ENCODE measurements around the gene SLC47A1. TPM values are rescaled to one million over a fixed set of nuclear protein-coding genes. Genes with fewer than 3 reads are reported as not detected.

SLC47A1 gene
- total and polyA plus RNA-seq, 10 of the 15 experiments (the other 5 are each of a cell fraction or from before 2014, with no cell fraction given), result 0.41 TPM; not detected in 9

- TF ChIP-seq ZBTB4 (CRISPR knock-in tag; IDR thresholded peaks at IDR 0.05), result no peak
Observed at GRCh38 chr17:19533036-19533717, 477 bp upstream of the SLC47A1 start (continued).

- Histone ChIP-seq H3K9ac (ENCODE audit: control insufficient read depth, insufficient read depth, low read length) (no peak overlapping the region), H3K9me3 (replicated peaks; ENCODE audit: control insufficient read depth, insufficient read depth, low read length) (no peaks in the 10 kb centered on the region), H3K4me2 (ENCODE audit: control insufficient read depth, insufficient read depth) (0 out of 2 replicates have a peak overlapping the region, but pooled peaks have one; percentile 17), H3K36me3 (ENCODE audit: control insufficient read depth in 2 of 2, insufficient read depth in 2 of 2, low read length in 1 of 2) (no peaks in the 10 kb centered on the region), H2AFZ (ENCODE audit: control insufficient read depth, low read depth, low read length) (no peak overlapping the region), H3K4me1 (ENCODE audit: control insufficient read depth, insufficient read depth, low read length) (peaks cover 6% of the 10 kb centered on the region; the same call in 1 of the 2 replicates), H3K4me3 (no peak overlapping the region), H3K27ac (ENCODE audit: control insufficient read depth, insufficient read depth) (no peak overlapping the region), H3K79me2 (ENCODE audit: control insufficient read depth, insufficient read depth, low read length) (no peaks in the 10 kb centered on the region), H3K27me3 (replicated peaks in 1 of 2; ENCODE audit: control insufficient read depth in 2 of 2, insufficient read depth in 2 of 2, low read length in 1 of 2) (peaks cover 4 to 12% of the 10 kb centered on the region in 2 experiments; a peak in 3 of 4 replicates), H4K20me1 (ENCODE audit: control insufficient read depth, insufficient read depth) (no peaks in the 10 kb centered on the region)
- CTCF ChIA-PET, result no interaction called here
- SMC1A ChIA-PET (ENCODE audit: uncharacterized antibody, unreplicated experiment), result no interaction called here
- intact Hi-C loops (cut with micrococcal nuclease; ENCODE audit: unreplicated experiment), result no loop called here
- POLR2A ChIA-PET, result no interaction called here
- FAIRE-seq, result no peak
- no TSS peak for BruUV-seq (replicated peaks)
- 11% methylated on average over 19 of the region's 19 CpGs for WGBS (ENCODE audit: insufficient coverage, insufficient replicate concordance, low lambda C conversion rate, missing lambda C conversion rate)
- in situ Hi-C loops (cut with MboI), result no loop called here
- RAD21 ChIA-PET (ENCODE audit: unreplicated experiment), result no interaction called here
- TF ChIP-seq YY1 (IDR thresholded peaks at IDR 0.05; ENCODE audit: low read depth, low read length) (no peak), RUNX3 (IDR thresholded peaks at IDR 0.05; ENCODE audit: low read length) (peak; percentile 53)
- DNase-seq (ENCODE audit: low read depth, low spot score), result no peak
- ATAC-seq, result no peak
Observed at GRCh38 chr17:19534562-19535149, 1.0 kb downstream of the SLC47A1 start.

All from GM12878 (cell line).